GM12875 (cell line): ENCODE measurements around the gene FITM1.

Source experiments
- H3K4me3 ChIP-seq: one replicate; pipeline ENCODE4 v1.5.1; 2011; ENCODE audit warnings: low read depth, low read length, control low read depth
- TF ChIP-seq, protein P1 (sequence below): IDR thresholded peaks from 2 replicates; pipeline ENCODE4 v1.5.1; 2011; ENCODE audit warnings: low read depth, mild to moderate bottlenecking, control low read depth, inconsistent platforms, low read length, moderate library complexity, borderline replicate concordance; ENCODE audit not compliant: insufficient read depth

Gene FITM1

DNA sequence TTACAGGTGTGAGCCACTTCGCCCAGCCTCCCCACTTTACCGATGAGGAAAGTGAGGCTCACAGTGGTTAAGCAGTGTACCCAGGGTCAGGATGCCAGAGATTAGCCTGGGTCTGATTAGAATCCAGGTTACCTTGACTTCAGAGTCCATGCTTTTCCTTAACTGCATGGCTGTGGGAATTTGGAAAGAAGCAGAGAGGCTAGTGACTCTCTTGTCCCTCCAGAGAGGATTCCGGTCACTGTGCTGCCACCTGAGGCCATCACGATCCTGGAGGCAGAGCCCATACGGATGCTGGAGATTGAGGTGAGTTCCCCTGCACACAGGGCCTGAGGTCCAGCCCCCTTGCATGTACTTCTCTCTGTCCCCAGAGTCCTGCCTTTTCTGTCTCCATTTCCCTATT lies 46.1 kb downstream of the FITM1 start:
- H3K4me3 ChIP-seq: no peak overlapping the region
- TF ChIP-seq, protein P1, sequence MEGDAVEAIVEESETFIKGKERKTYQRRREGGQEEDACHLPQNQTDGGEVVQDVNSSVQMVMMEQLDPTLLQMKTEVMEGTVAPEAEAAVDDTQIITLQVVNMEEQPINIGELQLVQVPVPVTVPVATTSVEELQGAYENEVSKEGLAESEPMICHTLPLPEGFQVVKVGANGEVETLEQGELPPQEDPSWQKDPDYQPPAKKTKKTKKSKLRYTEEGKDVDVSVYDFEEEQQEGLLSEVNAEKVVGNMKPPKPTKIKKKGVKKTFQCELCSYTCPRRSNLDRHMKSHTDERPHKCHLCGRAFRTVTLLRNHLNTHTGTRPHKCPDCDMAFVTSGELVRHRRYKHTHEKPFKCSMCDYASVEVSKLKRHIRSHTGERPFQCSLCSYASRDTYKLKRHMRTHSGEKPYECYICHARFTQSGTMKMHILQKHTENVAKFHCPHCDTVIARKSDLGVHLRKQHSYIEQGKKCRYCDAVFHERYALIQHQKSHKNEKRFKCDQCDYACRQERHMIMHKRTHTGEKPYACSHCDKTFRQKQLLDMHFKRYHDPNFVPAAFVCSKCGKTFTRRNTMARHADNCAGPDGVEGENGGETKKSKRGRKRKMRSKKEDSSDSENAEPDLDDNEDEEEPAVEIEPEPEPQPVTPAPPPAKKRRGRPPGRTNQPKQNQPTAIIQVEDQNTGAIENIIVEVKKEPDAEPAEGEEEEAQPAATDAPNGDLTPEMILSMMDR: no peak

DNA sequence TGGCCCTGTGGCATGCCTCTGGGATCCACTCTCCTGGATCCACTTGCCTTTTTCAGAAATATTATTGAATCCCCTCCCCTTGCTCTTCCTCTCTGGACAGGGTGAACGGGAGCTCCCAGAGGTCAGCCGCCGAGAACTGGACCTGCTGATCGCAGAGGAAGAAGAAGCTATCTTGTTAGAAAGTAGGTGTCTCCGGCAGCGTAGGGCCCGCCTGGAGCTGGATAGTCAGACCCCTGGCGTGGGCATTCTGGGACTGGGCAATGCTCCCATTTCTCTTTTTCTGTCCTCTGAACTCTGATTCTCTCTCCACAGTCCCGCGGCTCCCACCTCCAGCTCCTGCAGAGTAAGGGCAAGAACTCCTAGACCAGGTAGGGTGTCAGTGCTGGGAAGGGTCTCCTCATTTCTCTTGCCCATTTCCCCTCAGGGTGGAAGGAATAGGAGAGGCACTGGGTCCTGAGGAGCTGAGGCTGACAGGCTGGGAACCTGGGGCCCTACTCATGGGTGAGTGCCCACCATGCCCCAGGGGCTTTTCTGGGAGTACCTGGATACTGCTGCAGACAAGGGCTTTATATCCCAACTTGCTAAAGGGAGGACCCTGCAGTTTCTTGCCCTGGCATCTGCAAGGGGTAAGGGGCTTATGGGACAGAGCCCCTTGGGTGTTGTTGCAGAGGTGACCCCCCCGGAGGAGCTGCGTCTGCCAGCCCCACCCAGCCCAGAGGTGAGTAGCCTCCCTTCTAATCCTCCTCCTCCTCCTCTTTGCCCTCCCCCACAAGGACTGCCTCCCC lies 46.8 kb downstream of the FITM1 start:
- TF ChIP-seq, protein P1: no peak
- no peak overlapping the region for H3K4me3 ChIP-seq

DNA sequence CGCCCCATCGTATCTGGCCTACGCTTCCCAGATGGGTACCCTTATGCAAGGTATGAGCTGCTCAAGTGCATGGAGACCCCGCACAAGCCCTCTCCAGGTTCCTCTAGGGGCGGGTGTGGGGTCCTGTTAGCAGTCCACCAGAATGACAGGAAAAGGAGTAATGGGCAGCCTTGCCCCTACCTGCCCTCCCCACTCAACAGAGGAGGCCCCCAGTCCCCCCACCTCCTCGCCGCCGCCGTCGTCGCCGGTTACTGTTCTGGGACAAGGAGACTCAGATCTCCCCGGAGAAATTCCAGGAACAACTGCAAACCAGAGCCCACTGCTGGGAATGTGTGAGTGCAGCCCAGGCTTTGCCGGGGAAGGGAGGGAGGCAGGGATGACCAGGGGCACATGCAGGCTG lies 47.4 kb downstream of the FITM1 start:
- TF ChIP-seq, protein P1: no peak
- no peak overlapping the region for H3K4me3 ChIP-seq

DNA sequence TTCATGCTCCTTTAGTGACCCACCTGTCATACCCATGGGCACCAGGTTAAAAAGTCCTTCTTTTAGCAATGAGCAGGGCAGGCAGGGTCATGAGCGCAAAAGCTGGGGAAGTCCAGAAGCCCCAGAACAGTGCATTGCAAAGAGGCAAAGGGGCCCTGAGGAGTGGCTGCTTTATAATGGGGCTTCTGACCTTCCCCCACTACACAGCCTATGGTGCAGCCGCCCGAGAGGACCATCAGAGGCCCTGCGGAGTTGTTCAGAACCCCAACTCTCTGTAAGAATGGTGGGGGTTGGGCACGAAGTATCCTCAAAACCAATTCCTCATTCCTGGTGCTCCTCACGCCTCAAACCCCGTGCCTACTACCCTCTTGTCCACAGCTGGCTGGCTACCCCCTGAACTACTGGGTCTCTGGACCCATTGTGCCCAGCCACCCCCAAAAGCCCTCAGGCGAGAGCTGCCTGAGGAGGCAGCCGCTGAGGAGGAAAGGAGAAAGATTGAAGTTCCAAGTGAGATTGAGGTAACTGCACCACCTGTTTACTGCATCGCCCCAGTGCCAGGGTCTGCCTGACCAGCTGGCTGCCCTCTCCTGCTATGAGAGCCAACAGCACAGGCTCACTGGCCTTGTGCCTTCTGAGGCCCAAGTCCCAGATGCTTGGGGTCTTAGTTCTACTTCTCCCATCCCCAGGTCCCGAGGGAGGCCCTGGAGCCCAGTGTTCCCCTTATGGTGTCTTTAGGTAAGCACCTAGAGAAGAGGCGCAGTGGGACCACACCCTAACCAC lies 48.1 kb downstream of the FITM1 start:
- H3K4me3 ChIP-seq: no peak overlapping the region
- TF ChIP-seq, protein P1: no peak

DNA sequence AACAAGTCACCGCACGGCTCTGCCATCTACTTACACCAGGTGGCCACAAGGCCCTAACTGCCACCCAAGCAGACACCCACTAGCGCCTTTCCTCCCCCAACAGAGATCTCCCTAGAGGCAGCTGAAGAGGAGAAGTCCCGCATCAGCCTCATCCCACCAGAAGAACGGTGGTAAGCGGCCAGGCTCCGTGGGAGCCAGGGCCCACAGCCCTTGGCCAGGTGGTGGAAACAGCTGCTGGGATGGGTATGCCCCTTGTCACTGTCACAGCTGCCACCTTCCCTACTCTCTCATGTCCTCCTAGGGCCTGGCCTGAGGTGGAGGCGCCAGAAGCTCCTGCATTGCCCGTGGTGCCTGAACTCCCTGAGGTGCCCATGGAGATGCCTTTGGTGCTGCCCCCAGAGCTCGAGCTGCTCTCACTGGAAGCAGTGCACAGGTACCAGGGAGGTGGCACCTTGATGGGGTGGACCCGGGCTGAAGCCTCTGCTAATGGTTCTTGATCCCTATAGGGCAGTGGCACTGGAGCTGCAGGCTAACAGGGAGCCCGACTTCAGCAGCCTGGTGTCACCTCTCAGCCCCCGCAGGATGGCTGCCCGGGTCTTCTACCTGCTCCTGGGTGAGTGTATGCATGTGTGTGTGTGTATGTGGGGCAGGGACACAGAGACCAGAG lies 49.0 kb downstream of the FITM1 start:
- H3K4me3 ChIP-seq: no peak overlapping the region

DNA sequence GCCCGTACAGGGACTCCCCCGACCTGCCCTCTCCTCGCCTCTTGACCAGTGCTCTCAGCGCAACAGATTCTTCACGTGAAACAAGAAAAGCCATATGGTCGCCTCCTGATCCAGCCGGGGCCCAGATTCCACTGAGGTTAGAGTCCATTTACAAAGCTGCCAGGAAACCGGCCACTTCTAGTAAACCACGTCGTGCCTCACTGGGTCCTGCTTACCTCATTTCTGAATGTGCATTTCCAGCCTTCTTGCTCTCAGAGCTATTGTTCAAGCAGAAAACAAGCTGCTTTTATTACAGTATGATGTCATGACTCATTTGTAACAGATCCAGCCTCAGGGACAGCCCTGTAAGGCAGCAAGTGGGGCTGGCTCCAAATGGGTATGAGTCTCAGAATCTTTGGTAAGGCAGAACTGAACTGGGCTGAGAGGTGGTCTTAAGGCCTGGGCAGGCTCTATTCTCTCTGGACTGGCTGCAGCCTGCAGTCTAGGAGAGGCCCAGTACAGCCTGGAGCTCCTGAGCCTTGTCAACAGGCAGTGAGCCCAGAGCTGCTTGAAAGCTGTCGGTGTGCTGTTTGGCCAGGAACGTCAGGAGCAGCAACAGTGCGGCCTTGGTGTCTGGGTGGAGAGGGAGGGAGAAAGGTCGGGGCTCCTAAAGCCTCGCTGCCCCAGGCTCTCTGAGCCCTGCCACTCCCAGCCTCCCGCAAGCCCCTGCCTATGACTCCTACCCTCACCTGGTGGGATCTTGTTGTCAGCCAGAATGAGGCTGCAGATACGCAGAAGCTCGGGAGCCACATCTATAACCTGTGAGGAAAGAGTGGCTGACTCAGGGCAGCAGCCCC lies 49.7 kb downstream of the FITM1 start:
- TF ChIP-seq, protein P1: no peak
- no peak overlapping the region for H3K4me3 ChIP-seq

More for the DNA sequence above, 49.0 kb downstream of the FITM1 start:
- TF ChIP-seq, protein P1: no peak
